ENCODE measurements around the gene CNTNAP5.

GRCh38 chr2:124080281-124081153, 55.4 kb downstream of the CNTNAP5 start:
- TF ChIP-seq CTCF (IDR thresholded peaks at IDR 0.05; ENCODE audit: low read depth, low read length) (no peak), EZH2phosphoT487 (IDR thresholded peaks at IDR 0.05; ENCODE audit: low read depth) (no peak)
